HepG2 (cell line): ENCODE measurements around the gene AGT. TPM values are rescaled to one million over a fixed set of nuclear protein-coding genes. Genes with fewer than 3 reads are reported as not detected.

ENCODE experiments used
- AGO2 ChIP-seq: fragments of 200-400 bp; formaldehyde crosslinking; optimal IDR thresholded peaks from 2 replicates; pipeline ENCODE3; 2017; ENCODE audit warnings: mild to moderate bottlenecking, low read depth, low read length, moderate library complexity
- ATF3 ChIP-seq: sonication (generic); formaldehyde crosslinking; IDR thresholded peaks from 2 replicates; pipeline ENCODE4 v1.4.0; 2020; ENCODE audit warnings: missing genetic modification reagents
- ELF3 ChIP-seq: IDR thresholded peaks from 2 replicates; pipeline ENCODE4 v1.6.1; 2016; ENCODE audit warnings: missing genetic modification reagents, missing compliant biosample characterization
- GLI4 ChIP-seq: sonication (generic); formaldehyde crosslinking; IDR thresholded peaks from 2 replicates; pipeline ENCODE4 v1.5.1; 2020; ENCODE audit warnings: missing genetic modification reagents, mild to moderate bottlenecking, moderate library complexity, borderline replicate concordance
- MAFF ChIP-seq: IDR thresholded peaks from 2 replicates; pipeline ENCODE4 v1.6.1; 2011; ENCODE audit warnings: low read depth, low read length, improper control_type of control experiment
- MAZ ChIP-seq, 2 experiments: sonication (generic) in 1 of 2; formaldehyde crosslinking in 1 of 2; IDR thresholded peaks; 2 replicates each; pipeline versions ENCODE4 v1.5.0 to v1.6.1; 2012 to 2020; ENCODE audit warnings: low read depth in 2 of 2, mild to moderate bottlenecking in 2 of 2, borderline replicate concordance in 1 of 2, improper control_type of control experiment in 1 of 2, low read length in 1 of 2, missing genetic modification reagents in 1 of 2, moderate library complexity in 1 of 2
- NR2F6 ChIP-seq, 2 experiments: IDR thresholded peaks; 2 replicates each; pipeline ENCODE4 v1.6.1; 2016; ENCODE audit warnings: antibody characterized with exemption in 1 of 2, mild to moderate bottlenecking in 1 of 2
- PTBP1 ChIP-seq: fragments of 200-400 bp; formaldehyde crosslinking; IDR thresholded peaks from 2 replicates; pipeline ENCODE4 v1.6.1; 2018; ENCODE audit warnings: low read length, low read depth; ENCODE audit not compliant: poor library complexity, severe bottlenecking
- RBFOX2 ChIP-seq: fragments of 200-400 bp; formaldehyde crosslinking; IDR thresholded peaks from 2 replicates; pipeline ENCODE4 v1.6.1; 2017; ENCODE audit warnings: low read depth, mild to moderate bottlenecking, low read length
- SNAI1 ChIP-seq: sonication (generic); formaldehyde crosslinking; IDR thresholded peaks from 2 replicates; pipeline ENCODE4 v1.5.0; 2020; ENCODE audit warnings: mild to moderate bottlenecking, missing genetic modification reagents, borderline replicate concordance
- SPEN ChIP-seq: sonication (generic); formaldehyde crosslinking; IDR thresholded peaks from 2 replicates; pipeline ENCODE4 v1.5.1; 2020; ENCODE audit warnings: low read depth, mild to moderate bottlenecking, missing genetic modification reagents
- STAT6 ChIP-seq: sonication (generic); formaldehyde crosslinking; IDR thresholded peaks from 2 replicates; pipeline ENCODE4 v1.4.0; 2020; ENCODE audit warnings: missing genetic modification reagents, mild to moderate bottlenecking, borderline replicate concordance
- TBX2 ChIP-seq: sonication (generic); formaldehyde crosslinking; IDR thresholded peaks from 2 replicates; pipeline ENCODE4 v1.5.0; 2020; ENCODE audit warnings: missing genetic modification reagents, mild to moderate bottlenecking, borderline replicate concordance
- TEAD2 ChIP-seq: sonication (generic); formaldehyde crosslinking; IDR thresholded peaks from 2 replicates; pipeline ENCODE4 v1.9.0; 2021; ENCODE audit warnings: missing genetic modification reagents
- TSC22D2 ChIP-seq: sonication (generic); formaldehyde crosslinking; IDR thresholded peaks from 2 replicates; pipeline ENCODE4 v1.5.1; 2020; ENCODE audit warnings: missing genetic modification reagents, mild to moderate bottlenecking, borderline replicate concordance
- ZNF224 ChIP-seq: sonication (generic); formaldehyde crosslinking; IDR thresholded peaks from 2 replicates; pipeline ENCODE4 v1.5.0; 2020; ENCODE audit warnings: mild to moderate bottlenecking, missing genetic modification reagents
- ZNF30 ChIP-seq: sonication (generic); formaldehyde crosslinking; IDR thresholded peaks from 2 replicates; pipeline ENCODE4 v1.5.0; 2020; ENCODE audit warnings: mild to moderate bottlenecking, missing genetic modification reagents
- ZNF350 ChIP-seq: sonication (generic); formaldehyde crosslinking; IDR thresholded peaks from 2 replicates; pipeline ENCODE4 v1.4.0; 2020; ENCODE audit warnings: mild to moderate bottlenecking, low read depth, missing genetic modification reagents, borderline replicate concordance
- ZNF367 ChIP-seq: sonication (generic); formaldehyde crosslinking; IDR thresholded peaks from 2 replicates; pipeline ENCODE4 v1.4.0; 2020; ENCODE audit warnings: missing genetic modification reagents, borderline replicate concordance
- ZNF530 ChIP-seq: sonication (generic); formaldehyde crosslinking; IDR thresholded peaks from 2 replicates; pipeline ENCODE4 v1.5.0; 2020; ENCODE audit warnings: low read depth, mild to moderate bottlenecking, missing genetic modification reagents
- ZNF556 ChIP-seq: sonication (generic); formaldehyde crosslinking; IDR thresholded peaks from 2 replicates; pipeline ENCODE4 v1.4.0; 2020; ENCODE audit warnings: mild to moderate bottlenecking, missing genetic modification reagents, borderline replicate concordance
- ZNF572 ChIP-seq: sonication (generic); formaldehyde crosslinking; IDR thresholded peaks from 2 replicates; pipeline ENCODE4 v1.5.1; 2020; ENCODE audit warnings: mild to moderate bottlenecking, missing genetic modification reagents
- ZNF607 ChIP-seq: sonication (generic); formaldehyde crosslinking; IDR thresholded peaks from 2 replicates; pipeline ENCODE4 v1.5.1; 2020; ENCODE audit warnings: missing genetic modification reagents, mild to moderate bottlenecking, borderline replicate concordance
- ZNF709 ChIP-seq: sonication (generic); formaldehyde crosslinking; IDR thresholded peaks from 2 replicates; pipeline ENCODE4 v1.5.0; 2020; ENCODE audit warnings: mild to moderate bottlenecking, missing genetic modification reagents
- ZNF747 ChIP-seq: sonication (generic); formaldehyde crosslinking; IDR thresholded peaks from 2 replicates; pipeline ENCODE4 v1.8.1; 2023; ENCODE audit warnings: missing genetic modification reagents, mild to moderate bottlenecking, borderline replicate concordance
- polyA plus RNA-seq, 8 experiments: library from polyadenylated mRNA; depleted of rRNA in 3 of 8; stranded (reverse) in 7 of 8; unstranded in 1 of 8; fragments of >200 nt; fragmentation: Illumina TruSeq in 4 of 8; extraction: Trizol in 4 of 8; gene quantifications; 2 replicates each; pipeline versions ENCODE4 v1.2.1 to v1.2.3, GENCODE V29; 2011 to 2016; ENCODE audit warnings: low read depth in 4 of 8, missing spikeins in 1 of 8, mixed read lengths in 1 of 8; ENCODE audit not compliant: insufficient read depth in 1 of 8
- total RNA-seq, 5 experiments: library from RNA; depleted of rRNA; stranded (reverse); fragments of >200 nt; fragmentation: Illumina TruSeq; extraction: Trizol; gene quantifications; 2 replicates each; pipeline ENCODE4 v1.2.3, GENCODE V29; 2016; ENCODE audit warnings: low read depth in 1 of 5
- TF ChIP-seq, protein P1 (sequence below): sonication (generic); formaldehyde crosslinking; IDR thresholded peaks from 2 replicates; pipeline ENCODE4 v1.4.0; 2020; ENCODE audit warnings: mild to moderate bottlenecking, missing genetic modification reagents

Gene AGT
- total and polyA plus RNA-seq, 2 of the 13 experiments (the other 11 are each of a cell fraction or from before 2014, with no cell fraction given): 892 to 2,071 TPM

DNA sequence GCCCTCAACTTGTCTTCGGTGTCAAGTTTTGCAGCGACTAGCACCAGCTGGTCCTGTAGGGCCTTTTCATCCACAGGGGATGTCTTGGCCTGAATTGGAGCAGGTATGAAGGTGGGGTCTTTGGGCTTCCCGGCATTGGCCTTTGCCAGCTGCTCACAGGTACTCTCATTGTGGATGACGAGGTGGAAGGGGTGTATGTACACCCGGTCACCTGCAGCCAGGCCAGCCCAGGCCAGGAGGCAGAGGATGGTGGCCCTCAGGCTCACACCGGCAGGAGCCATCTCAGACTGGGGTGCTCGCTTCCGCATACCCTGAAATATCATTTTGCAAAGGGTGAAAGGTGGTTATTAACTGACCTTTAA is 3.4 kb downstream of the AGT start (continued):
- TF ChIP-seq GLI4 (no peak), ZNF556 (CRISPR knock-in tag) (no peak), ZNF224 (CRISPR knock-in tag) (no peak), MAFF (no peak), ZNF350 (CRISPR knock-in tag) (0 out of 2 replicates have a peak, but pooled peaks have one; percentile 12), AGO2 (peak; percentile 57), PTBP1 (no peak), ZNF30 (CRISPR knock-in tag) (no peak), ZNF709 (CRISPR knock-in tag) (no peak), ZNF572 (CRISPR knock-in tag) (no peak), ZNF530 (CRISPR knock-in tag) (no peak), NR2F6 (IDR thresholded peaks at IDR 0.05) (no peak), NR2F6 (CRISPR knock-in tag; IDR thresholded peaks at IDR 0.05) (no peak), TBX2 (0 out of 2 replicates have a peak, but pooled peaks have one; percentile 19), RBFOX2 (0 out of 2 replicates have a peak, but pooled peaks have one; percentile 20), ZNF607 (no peak), STAT6 (no peak), MAZ (IDR thresholded peaks at IDR 0.05; ENCODE audit: borderline replicate concordance, low read depth, low read length) (no peak), MAZ (CRISPR knock-in tag; IDR thresholded peaks at IDR 0.05; ENCODE audit: low read depth) (0 out of 2 replicates have a peak, but pooled peaks have one; percentile 24), ELF3 (no peak), SPEN (0 out of 2 replicates have a peak, but pooled peaks have one; percentile 10), ZNF367 (CRISPR knock-in tag) (no peak), ZNF747 (CRISPR knock-in tag) (no peak), SNAI1 (no peak), ATF3 (CRISPR knock-in tag) (no peak), TEAD2 (no peak), TSC22D2 (CRISPR knock-in tag) (0 out of 2 replicates have a peak, but pooled peaks have one; percentile 12)
- TF ChIP-seq, protein P1, sequence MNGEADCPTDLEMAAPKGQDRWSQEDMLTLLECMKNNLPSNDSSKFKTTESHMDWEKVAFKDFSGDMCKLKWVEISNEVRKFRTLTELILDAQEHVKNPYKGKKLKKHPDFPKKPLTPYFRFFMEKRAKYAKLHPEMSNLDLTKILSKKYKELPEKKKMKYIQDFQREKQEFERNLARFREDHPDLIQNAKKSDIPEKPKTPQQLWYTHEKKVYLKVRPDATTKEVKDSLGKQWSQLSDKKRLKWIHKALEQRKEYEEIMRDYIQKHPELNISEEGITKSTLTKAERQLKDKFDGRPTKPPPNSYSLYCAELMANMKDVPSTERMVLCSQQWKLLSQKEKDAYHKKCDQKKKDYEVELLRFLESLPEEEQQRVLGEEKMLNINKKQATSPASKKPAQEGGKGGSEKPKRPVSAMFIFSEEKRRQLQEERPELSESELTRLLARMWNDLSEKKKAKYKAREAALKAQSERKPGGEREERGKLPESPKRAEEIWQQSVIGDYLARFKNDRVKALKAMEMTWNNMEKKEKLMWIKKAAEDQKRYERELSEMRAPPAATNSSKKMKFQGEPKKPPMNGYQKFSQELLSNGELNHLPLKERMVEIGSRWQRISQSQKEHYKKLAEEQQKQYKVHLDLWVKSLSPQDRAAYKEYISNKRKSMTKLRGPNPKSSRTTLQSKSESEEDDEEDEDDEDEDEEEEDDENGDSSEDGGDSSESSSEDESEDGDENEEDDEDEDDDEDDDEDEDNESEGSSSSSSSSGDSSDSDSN: peak; percentile 35; the same call in 1 of the 2 replicates
